Activated naive CD8-positive, alpha-beta T cell treated with anti-CD3 and anti-CD28 coated beads for 36 hours (primary cell): ENCODE measurements around the gene CYP2A7. TPM values are rescaled to one million over a fixed set of nuclear protein-coding genes. Genes with fewer than 3 reads are reported as not detected.
"Not testable (repeated sequence)": the region's sequence is repeated elsewhere in the genome, so short reads cannot be mapped to it uniquely, and the experiment has no call there.

Experiments used
- DNase-seq: peaks from one replicate; pipeline ENCODE4 v3.0.0; 2021
- H3K27ac Mint-ChIP-seq: one replicate; pipeline ENCODE4 v1.8.0; 2022; ENCODE audit warnings: mild to moderate bottlenecking, moderate library complexity, mixed read lengths
- H3K27me3 Mint-ChIP-seq: one replicate; pipeline ENCODE4 v1.8.0; 2022; ENCODE audit warnings: mild to moderate bottlenecking, mixed read lengths
- H3K36me3 Mint-ChIP-seq: one replicate; pipeline ENCODE4 v1.8.0; 2021; ENCODE audit warnings: mild to moderate bottlenecking, mixed read lengths
- H3K4me1 Mint-ChIP-seq: one replicate; pipeline ENCODE4 v1.8.0; 2021; ENCODE audit warnings: mixed read lengths
- H3K4me3 Mint-ChIP-seq: one replicate; pipeline ENCODE4 v1.8.0; 2022; ENCODE audit warnings: mild to moderate bottlenecking, moderate library complexity, mixed read lengths
- H3K9me3 Mint-ChIP-seq: one replicate; pipeline ENCODE4 v1.8.0; 2022; ENCODE audit warnings: mixed read lengths
- total RNA-seq, 2 experiments: library from RNA; stranded (reverse); gene quantifications; one replicate each; pipeline ENCODE4 v1.2.3, GENCODE V29; 2021

The CYP2A7 gene
- total RNA-seq, 2 experiments from 2014 or later = not detected

GRCh38 chr19:40874874-40875273 is 7.2 kb downstream of the CYP2A7 start:
- not testable (repeated sequence) for H3K4me1 Mint-ChIP-seq, DNase-seq, H3K36me3 Mint-ChIP-seq, H3K9me3 Mint-ChIP-seq, H3K27ac Mint-ChIP-seq
- Mint-ChIP-seq H3K27me3 (peaks cover 25% of the 10 kb centered on the region), H3K4me3 (peak overlapping the region; percentile 75)

- H3K36me3 Mint-ChIP-seq, DNase-seq, H3K4me3 Mint-ChIP-seq, H3K27ac Mint-ChIP-seq, H3K4me1 Mint-ChIP-seq, H3K9me3 Mint-ChIP-seq: not testable (repeated sequence)
- H3K27me3 Mint-ChIP-seq = peaks cover 15% of the 10 kb centered on the region
These were observed 8.2 kb downstream of the CYP2A7 start for GRCh38 chr19:40873873-40874272.

- no peak for DNase-seq
- Mint-ChIP-seq H3K4me1 (peaks cover 9% of the 10 kb centered on the region), H3K36me3 (no peaks in the 10 kb centered on the region), H3K27me3 (peaks cover 9% of the 10 kb centered on the region), H3K27ac (no peak overlapping the region), H3K9me3 (no peaks in the 10 kb centered on the region), H3K4me3 (no peak overlapping the region)
These were observed 9.8 kb downstream of the CYP2A7 start for GRCh38 chr19:40872209-40872608.

- Mint-ChIP-seq H3K27me3 (peaks cover 4% of the 10 kb centered on the region), H3K27ac (no peak overlapping the region), H3K4me3 (no peak overlapping the region), H3K4me1 (no peaks in the 10 kb centered on the region), H3K9me3 (no peaks in the 10 kb centered on the region), H3K36me3 (no peaks in the 10 kb centered on the region)
- no peak for DNase-seq
These were observed 14.3 kb downstream of the CYP2A7 start for GRCh38 chr19:40867701-40868100.

GRCh38 chr19:40864739-40865496 is 17.1 kb downstream of the CYP2A7 start:
- not testable (repeated sequence) for H3K9me3 Mint-ChIP-seq, H3K27me3 Mint-ChIP-seq, DNase-seq, H3K4me3 Mint-ChIP-seq, H3K27ac Mint-ChIP-seq, H3K4me1 Mint-ChIP-seq, H3K36me3 Mint-ChIP-seq

GRCh38 chr19:40862785-40863184 is 19.2 kb downstream of the CYP2A7 start:
- H3K36me3 Mint-ChIP-seq = no peaks in the 10 kb centered on the region
- H3K27me3 Mint-ChIP-seq = peaks cover 4% of the 10 kb centered on the region
- H3K9me3 Mint-ChIP-seq = no peaks in the 10 kb centered on the region
- no peak overlapping the region for H3K4me3 Mint-ChIP-seq
- no peak overlapping the region for H3K27ac Mint-ChIP-seq
- DNase-seq = no peak
- no peaks in the 10 kb centered on the region for H3K4me1 Mint-ChIP-seq

- peaks cover 4% of the 10 kb centered on the region for H3K27me3 Mint-ChIP-seq
- H3K4me1 Mint-ChIP-seq = no peaks in the 10 kb centered on the region
- H3K36me3 Mint-ChIP-seq = no peaks in the 10 kb centered on the region
- H3K27ac Mint-ChIP-seq = no peak overlapping the region
- no peak for DNase-seq
- no peaks in the 10 kb centered on the region for H3K9me3 Mint-ChIP-seq
- no peak overlapping the region for H3K4me3 Mint-ChIP-seq
These were observed 19.7 kb downstream of the CYP2A7 start for GRCh38 chr19:40862333-40862732.

- no peaks in the 10 kb centered on the region for H3K9me3 Mint-ChIP-seq
- H3K36me3 Mint-ChIP-seq = no peaks in the 10 kb centered on the region
- no peak overlapping the region for H3K27ac Mint-ChIP-seq
- DNase-seq = no peak
- H3K27me3 Mint-ChIP-seq = no peaks in the 10 kb centered on the region
- no peaks in the 10 kb centered on the region for H3K4me1 Mint-ChIP-seq
- no peak overlapping the region for H3K4me3 Mint-ChIP-seq
These were observed 23.9 kb downstream of the CYP2A7 start for GRCh38 chr19:40858109-40858508.

GRCh38 chr19:40852467-40853152 is 29.4 kb downstream of the CYP2A7 start:
- not testable (repeated sequence) for H3K36me3 Mint-ChIP-seq, H3K9me3 Mint-ChIP-seq, H3K4me3 Mint-ChIP-seq, H3K27ac Mint-ChIP-seq, DNase-seq, H3K4me1 Mint-ChIP-seq
- peaks cover 30% of the 10 kb centered on the region for H3K27me3 Mint-ChIP-seq

GRCh38 chr19:40850277-40850676 is 31.8 kb downstream of the CYP2A7 start, which contains the start of gene CYP2A6:
Gene CYP2A6 (minus strand): TSS chr19:40850447. CDS start chr19:40850426, 21 bp downstream.
- H3K9me3 Mint-ChIP-seq = not testable (repeated sequence)
- peaks cover 39% of the 10 kb centered on the region for H3K27me3 Mint-ChIP-seq

GRCh38 chr19:40846722-40847121 is 35.3 kb downstream of the CYP2A7 start:
- H3K36me3 Mint-ChIP-seq, H3K4me3 Mint-ChIP-seq, H3K27ac Mint-ChIP-seq, H3K9me3 Mint-ChIP-seq, DNase-seq: not testable (repeated sequence)
- Mint-ChIP-seq H3K27me3 (peaks cover 39% of the 10 kb centered on the region), H3K4me1 (peaks cover 16% of the 10 kb centered on the region)

More at GRCh38 chr19:40850277-40850676, 31.8 kb downstream of the CYP2A7 start, which contains the start of gene CYP2A6:
- H3K4me1 Mint-ChIP-seq, DNase-seq, H3K4me3 Mint-ChIP-seq, H3K36me3 Mint-ChIP-seq, H3K27ac Mint-ChIP-seq: not testable (repeated sequence)

GRCh38 chr19:40843653-40844052 is 38.4 kb downstream of the CYP2A7 start:
- H3K4me3 Mint-ChIP-seq = peak overlapping the region; percentile 46
- peaks cover 19% of the 10 kb centered on the region for H3K27me3 Mint-ChIP-seq
- DNase-seq = peak; percentile 66
- not testable (repeated sequence) for H3K36me3 Mint-ChIP-seq, H3K9me3 Mint-ChIP-seq
- peaks cover 16% of the 10 kb centered on the region for H3K4me1 Mint-ChIP-seq
- H3K27ac Mint-ChIP-seq = peak overlapping the region; percentile 61

GRCh38 chr19:40842997-40843652 is 38.9 kb downstream of the CYP2A7 start:
- H3K9me3 Mint-ChIP-seq, H3K36me3 Mint-ChIP-seq, DNase-seq: not testable (repeated sequence)
- peak overlapping the region; percentile 46 for H3K4me3 Mint-ChIP-seq
- H3K27me3 Mint-ChIP-seq = peaks cover 14% of the 10 kb centered on the region
- H3K4me1 Mint-ChIP-seq = peaks cover 15% of the 10 kb centered on the region
- peak overlapping the region; percentile 12 for H3K27ac Mint-ChIP-seq

GRCh38 chr19:40842012-40842411 is 40.0 kb downstream of the CYP2A7 start:
- not testable (repeated sequence) for H3K9me3 Mint-ChIP-seq, H3K4me3 Mint-ChIP-seq, H3K36me3 Mint-ChIP-seq, H3K27me3 Mint-ChIP-seq, H3K27ac Mint-ChIP-seq, DNase-seq
- H3K4me1 Mint-ChIP-seq = peaks cover 14% of the 10 kb centered on the region

GRCh38 chr19:40838477-40838876 is 43.6 kb downstream of the CYP2A7 start:
- not testable (repeated sequence) for H3K27ac Mint-ChIP-seq, H3K4me1 Mint-ChIP-seq, H3K4me3 Mint-ChIP-seq, DNase-seq, H3K36me3 Mint-ChIP-seq, H3K9me3 Mint-ChIP-seq, H3K27me3 Mint-ChIP-seq
